ENCODE measurements around the gene THSD4.

DNA sequence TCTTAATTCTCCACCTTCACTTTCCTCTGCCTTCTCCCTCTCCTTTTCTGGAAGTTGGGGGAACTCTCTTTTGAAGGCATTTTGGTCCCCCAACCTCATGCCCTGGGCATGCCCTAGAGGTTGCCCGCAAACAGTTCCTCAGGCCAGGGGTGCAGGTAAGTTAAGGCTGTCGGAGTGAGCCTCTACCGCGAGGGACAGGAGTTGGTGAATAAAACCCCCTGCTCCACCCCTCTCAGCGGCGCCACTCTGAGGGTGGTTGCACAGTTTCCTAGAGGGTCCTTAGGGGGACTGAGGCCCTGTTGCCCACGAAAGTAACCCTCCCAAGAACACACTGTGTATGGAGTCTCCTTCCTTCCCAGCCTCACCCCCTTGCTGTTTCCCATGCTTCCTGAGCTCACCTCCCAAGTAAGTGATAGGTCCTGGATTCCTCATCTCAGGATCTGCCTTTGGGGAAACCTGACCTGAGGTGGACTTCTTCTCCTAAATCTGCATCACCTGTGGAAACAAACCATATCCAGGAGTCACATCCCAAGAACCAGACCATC, 23.1 kb upstream of the THSD4 start:
- TF ChIP-seq YY1 (IDR thresholded peaks at IDR 0.05; ENCODE audit: insufficient read depth, insufficient read length): no peak
- TF ChIP-seq SUZ12 (IDR thresholded peaks at IDR 0.05; ENCODE audit: extremely low read depth, insufficient read depth, insufficient read length): no peak
- TF ChIP-seq ZNF274 (IDR thresholded peaks at IDR 0.05; ENCODE audit: low read depth, low read length): no peak

All from NT2/D1 (cell line).